Transverse colon (tissue), 4 donors: Measurements from ENCODE around the gene MCCD1. TPM values are rescaled to one million over a fixed set of nuclear protein-coding genes. Genes with fewer than 3 reads are reported as not detected.

Experiments
- DNase-seq: peaks from one replicate; pipeline ENCODE4 v3.0.0-alpha.2; 2019
- H3K27ac ChIP-seq, 4 donors: fragments of 200-600 bp; sonication (generic); 2 replicates each; pipeline ENCODE4 v1.5.1; 2016 to 2018; ENCODE audit warnings: inconsistent platforms in 4 of 4
- H3K27me3 ChIP-seq: fragments of 200-600 bp; sonication (generic); 2 replicates; pipeline ENCODE4 v1.5.1; 2017; ENCODE audit warnings: inconsistent platforms
- H3K36me3 ChIP-seq, 4 donors: fragments of 200-600 bp; sonication (generic); 2 replicates each; pipeline ENCODE4 v1.5.1; 2017 to 2019; ENCODE audit warnings: inconsistent platforms in 4 of 4
- H3K4me1 ChIP-seq, 4 donors: fragments of 200-600 bp; sonication (generic); 2 replicates each; pipeline ENCODE4 v1.5.1; 2017 to 2020; ENCODE audit warnings: inconsistent platforms in 4 of 4
- H3K4me3 ChIP-seq, 4 donors: fragments of 200-600 bp; sonication (generic); 1 replicate in 1 of 4; 2 replicates in 3 of 4; pipeline versions ENCODE4 v1.5.1 to v1.6.1; 2017 to 2019; ENCODE audit warnings: inconsistent platforms in 4 of 4
- H3K9me3 ChIP-seq, 2 donors: fragments of 200-600 bp; sonication (generic); 2 replicates each; pipeline ENCODE4 v1.5.1; 2017 to 2019; ENCODE audit warnings: inconsistent platforms in 2 of 2
- CTCF ChIP-seq, 5 experiments: fragments of 200-600 bp in 3 of 5; fragments of 450-650 bp in 2 of 5; sonication (generic) in 3 of 5; IDR thresholded peaks; 1 replicate in 2 of 5; 2 replicates in 3 of 5; pipeline ENCODE4 v1.5.1; 2016 to 2017; ENCODE audit warnings: antibody characterized with exemption in 5 of 5, inconsistent platforms in 3 of 5, mild to moderate bottlenecking in 2 of 5, moderate library complexity in 1 of 5
- EP300 ChIP-seq: sonication (generic); formaldehyde crosslinking; IDR thresholded peaks from one replicate; pipeline ENCODE4 v1.6.1; 2017; ENCODE audit warnings: antibody characterized with exemption, low read depth
- POLR2A ChIP-seq: fragments of 450-650 bp; IDR thresholded peaks from one replicate; pipeline ENCODE4 v1.6.1; 2016; ENCODE audit warnings: antibody characterized with exemption, mild to moderate bottlenecking, moderate library complexity
- POLR2AphosphoS5 ChIP-seq, 3 donors: sonication (generic); formaldehyde crosslinking; IDR thresholded peaks; one replicate each; pipeline ENCODE4 v1.6.1; 2016; ENCODE audit warnings: antibody characterized with exemption in 3 of 3
- WGBS, 2 donors: methylation state at CpG; one replicate each; pipeline ENCODE4 v1.1.5; 2018; ENCODE audit warnings: low coverage in 1 of 2; 5-methylcytosine and 5-hydroxymethylcytosine counted together
- in situ Hi-C, 4 donors: fragments of 200-750 bp; cut with MboI; loops; one replicate each; pipeline versions ENCODE4 v1.15.0 to v1.15.1; 2017; ENCODE audit warnings: low sequenced_read_pairs in 3 of 4, low pct_ligation_motif_present in 1 of 4, low pct_unique_long_range_greater_than_20kb in 1 of 4
- intact Hi-C: fragments of 100-400 bp; cut with DNase I; formaldehyde crosslinking; loops from one replicate; pipeline ENCODE4 v1.15.1; 2023; ENCODE audit warnings: low total_unique reads
- total RNA-seq, 4 donors: library from RNA; depleted of rRNA; stranded (reverse); fragments of >200 nt; gene quantifications; one replicate each; pipeline ENCODE4 v1.1.0, GENCODE V29; 2016

MCCD1 gene
- total RNA-seq = not detected

GRCh38 chr6:31528821-31529328 lies at the start of gene MCCD1:
Gene MCCD1 (plus strand): TSS chr6:31528962. CDS start chr6:31529015, 53 bp downstream.
- Histone ChIP-seq H3K27ac (no peak within 1 kb of the TSS), H3K4me1 (no peaks in the 10 kb centered on the region), H3K4me3 (no peak within 1 kb of the TSS), H3K9me3 (no peaks in the 10 kb centered on the region), H3K36me3 (peaks cover 0 to 37% (median 20%) of the 10 kb centered on the region in 4 donors), H3K27me3 (no peaks in the 10 kb centered on the region)
- 95% methylated on average over 2 of the region's 7 CpGs; no CpG with 5 or more reads in 1 of the 2 donors for WGBS, 2 donors
- intact Hi-C loops (no loop called here), in situ Hi-C loops (no loop called here)
- DNase-seq = no peak
- TF ChIP-seq POLR2AphosphoS5 (IDR thresholded peaks at IDR 0.05) = peak in 1 of 3 donors; percentile 2
- TF ChIP-seq POLR2A = no peak

- no peaks in the 10 kb centered on the region for H3K36me3 ChIP-seq
- H3K4me1 ChIP-seq = no peaks in the 10 kb centered on the region
- H3K4me3 ChIP-seq = no peak overlapping the region
- intact Hi-C loops = no loop called here
- no peak for DNase-seq
- H3K9me3 ChIP-seq = no peaks in the 10 kb centered on the region
- no peaks in the 10 kb centered on the region for H3K27me3 ChIP-seq
- 77 to 90% methylated on average over 4 to 5 of the region's 5 CpGs for WGBS, 2 donors
- H3K27ac ChIP-seq = no peak overlapping the region
- TF ChIP-seq POLR2AphosphoS5 (IDR thresholded peaks at IDR 0.05) (no peak), CTCF (IDR thresholded peaks at IDR 0.05) (no peak), POLR2A (no peak), EP300 (no peak)
- in situ Hi-C loops = no loop called here
These were observed 49.4 kb upstream of the MCCD1 start for GRCh38 chr6:31479151-31479932.

GRCh38 chr6:31479933-31480535 lies 48.7 kb upstream of the MCCD1 start:
- intact Hi-C loops = no loop called here
- no peaks in the 10 kb centered on the region for H3K4me1 ChIP-seq
- in situ Hi-C loops = no loop called here
- WGBS, 2 donors = 12 to 46% methylated on average over 2 to 3 of the region's 3 CpGs
- no peaks in the 10 kb centered on the region for H3K9me3 ChIP-seq
- H3K27ac ChIP-seq = no peak overlapping the region
- no peak overlapping the region for H3K4me3 ChIP-seq
- no peaks in the 10 kb centered on the region for H3K36me3 ChIP-seq
- no peak for TF ChIP-seq POLR2A
- no peak for TF ChIP-seq POLR2AphosphoS5 (IDR thresholded peaks at IDR 0.05)
- no peak for TF ChIP-seq EP300
- TF ChIP-seq CTCF (IDR thresholded peaks at IDR 0.05) = no peak
- no peak for DNase-seq
- H3K27me3 ChIP-seq = no peaks in the 10 kb centered on the region

GRCh38 chr6:31480574-31480973 lies 48.2 kb upstream of the MCCD1 start:
- in situ Hi-C loops = no loop called here
- Histone ChIP-seq H3K4me3 (no peak overlapping the region), H3K36me3 (no peaks in the 10 kb centered on the region), H3K27me3 (no peaks in the 10 kb centered on the region), H3K27ac (no peak overlapping the region), H3K4me1 (no peaks in the 10 kb centered on the region), H3K9me3 (no peaks in the 10 kb centered on the region)
- DNase-seq = no peak
- WGBS, 2 donors = 83% methylated on average over 11 of the region's 11 CpGs; no CpG with 5 or more reads in 1 of the 2 donors
- intact Hi-C loops = no loop called here
- TF ChIP-seq POLR2A (no peak), EP300 (no peak), POLR2AphosphoS5 (IDR thresholded peaks at IDR 0.05) (no peak), CTCF (IDR thresholded peaks at IDR 0.05) (no peak)
